HepG2 (cell line): ENCODE data around the gene RTEL1. TPM values are rescaled to one million over a fixed set of nuclear protein-coding genes. Genes with fewer than 3 reads are reported as not detected.

ENCODE experiments used
- CC2D1A ChIP-seq: sonication (generic); formaldehyde crosslinking; IDR thresholded peaks from 2 replicates; pipeline ENCODE4 v1.8.1; 2023; ENCODE audit warnings: mild to moderate bottlenecking, missing genetic modification reagents
- CCDC6 ChIP-seq: sonication (generic); formaldehyde crosslinking; IDR thresholded peaks from 2 replicates; pipeline ENCODE4 v1.8.1; 2022; ENCODE audit warnings: mild to moderate bottlenecking, missing genetic modification reagents, moderate library complexity
- GABPA ChIP-seq, 2 experiments: IDR thresholded peaks; 2 replicates each; pipeline ENCODE4 v1.6.1; 2011 to 2016; ENCODE audit warnings: low read depth in 2 of 2, low read length in 1 of 2, missing biosample characterization in 1 of 2, missing genetic modification characterization in 1 of 2
- TFE3 ChIP-seq: IDR thresholded peaks from 2 replicates; pipeline ENCODE4 v1.6.1; 2016
- THAP8 ChIP-seq: sonication (generic); formaldehyde crosslinking; IDR thresholded peaks from 2 replicates; pipeline ENCODE4 v1.5.1; 2020; ENCODE audit warnings: missing genetic modification reagents, mild to moderate bottlenecking, borderline replicate concordance
- ZGPAT ChIP-seq: IDR thresholded peaks from 2 replicates; pipeline ENCODE4 v1.6.1; 2016; ENCODE audit warnings: mild to moderate bottlenecking
- ZKSCAN5 ChIP-seq: sonication (generic); formaldehyde crosslinking; IDR thresholded peaks from 2 replicates; pipeline ENCODE4 v1.5.1; 2020; ENCODE audit warnings: mild to moderate bottlenecking, missing genetic modification reagents
- ZNF20 ChIP-seq: sonication (generic); formaldehyde crosslinking; IDR thresholded peaks from 2 replicates; pipeline ENCODE4 v1.4.0; 2020; ENCODE audit warnings: mild to moderate bottlenecking, moderate library complexity, missing genetic modification reagents
- ZNF256 ChIP-seq: sonication (generic); formaldehyde crosslinking; conservative IDR thresholded peaks from 2 replicates; pipeline ENCODE4 v1.4.0; 2020; ENCODE audit warnings: missing genetic modification reagents
- ZNF609 ChIP-seq: sonication (generic); formaldehyde crosslinking; IDR thresholded peaks from 2 replicates; pipeline ENCODE4 v1.4.0; 2020; ENCODE audit warnings: mild to moderate bottlenecking, missing genetic modification reagents, borderline replicate concordance
- ZNF687 ChIP-seq: sonication (generic); formaldehyde crosslinking; IDR thresholded peaks from 2 replicates; pipeline ENCODE4 v1.5.1; 2020; ENCODE audit warnings: mild to moderate bottlenecking, missing genetic modification reagents, moderate library complexity
- ZNF784 ChIP-seq: sonication (generic); formaldehyde crosslinking; IDR thresholded peaks from 2 replicates; pipeline ENCODE4 v1.5.1; 2020; ENCODE audit warnings: missing genetic modification reagents, mild to moderate bottlenecking, borderline replicate concordance
- ZNF883 ChIP-seq: sonication (generic); formaldehyde crosslinking; IDR thresholded peaks from 2 replicates; pipeline ENCODE4 v1.5.1; 2020; ENCODE audit warnings: mild to moderate bottlenecking, missing genetic modification reagents; ENCODE audit errors: not compliant biosample characterization
- polyA plus RNA-seq, 8 experiments: library from polyadenylated mRNA; depleted of rRNA in 3 of 8; stranded (reverse) in 7 of 8; unstranded in 1 of 8; fragments of >200 nt; fragmentation: Illumina TruSeq in 4 of 8; extraction: Trizol in 4 of 8; gene quantifications; 2 replicates each; pipeline versions ENCODE4 v1.2.1 to v1.2.3, GENCODE V29; 2011 to 2016; ENCODE audit warnings: low read depth in 4 of 8, missing spikeins in 1 of 8, mixed read lengths in 1 of 8; ENCODE audit not compliant: insufficient read depth in 1 of 8
- total RNA-seq, 5 experiments: library from RNA; depleted of rRNA; stranded (reverse); fragments of >200 nt; fragmentation: Illumina TruSeq; extraction: Trizol; gene quantifications; 2 replicates each; pipeline ENCODE4 v1.2.3, GENCODE V29; 2016; ENCODE audit warnings: low read depth in 1 of 5

Gene RTEL1
- total and polyA plus RNA-seq, 2 of the 13 experiments (the other 11 are each of a cell fraction or from before 2014, with no cell fraction given), result 21.8 to 36.4 TPM

GRCh38 chr20:63658749-63659187 is 656 bp downstream of the RTEL1 start (continued):
- TF ChIP-seq ZNF609 (CRISPR knock-in tag) (0 out of 2 replicates have a peak, but pooled peaks have one; percentile 1), CCDC6 (CRISPR knock-in tag) (0 out of 2 replicates have a peak, but pooled peaks have one; percentile 72), GABPA (IDR thresholded peaks at IDR 0.05; ENCODE audit: low read depth, low read length) (no peak), GABPA (CRISPR knock-in tag; IDR thresholded peaks at IDR 0.05; ENCODE audit: low read depth) (no peak), ZGPAT (CRISPR knock-in tag) (0 out of 2 replicates have a peak, but pooled peaks have one; percentile 1), ZKSCAN5 (CRISPR knock-in tag) (peak; percentile 65; the same call in 1 of the 2 replicates), THAP8 (no peak), ZNF256 (CRISPR knock-in tag) (no peak), TFE3 (CRISPR knock-in tag) (0 out of 2 replicates have a peak, but pooled peaks have one; percentile 2), ZNF687 (CRISPR knock-in tag) (peak; percentile 52), CC2D1A (no peak), ZNF20 (CRISPR knock-in tag) (no peak), ZNF784 (CRISPR knock-in tag) (no peak), ZNF883 (CRISPR knock-in tag) (no peak)
